Ammon's horn (tissue), 1 donor: ENCODE measurements around the gene THOC6.
"Not testable (repeated sequence)": the region's sequence is repeated elsewhere in the genome, so short reads cannot be mapped to it uniquely, and the experiment has no call there.

ENCODE experiments used
- DNase-seq: peaks from one replicate; pipeline ENCODE4 v3.0.0-alpha.2; 2016; ENCODE audit warnings: low spot score

THOC6 gene

GRCh38 chr16:3072148-3072547, 48.3 kb downstream of the THOC6 start:
- DNase-seq, result not testable (repeated sequence)

GRCh38 chr16:3072576-3073263, 48.9 kb downstream of the THOC6 start:
- not testable (repeated sequence) for DNase-seq

- DNase-seq, result no peak
Measured at GRCh38 chr16:3073448-3073847, 49.6 kb downstream of the THOC6 start.

- no peak for DNase-seq
Measured at GRCh38 chr16:3074860-3075522, 51.2 kb downstream of the THOC6 start.

- no peak for DNase-seq
Measured at GRCh38 chr16:3075523-3075915, 51.7 kb downstream of the THOC6 start.

GRCh38 chr16:3075946-3076345, 52.1 kb downstream of the THOC6 start:
- DNase-seq, result not testable (repeated sequence)

GRCh38 chr16:3076577-3076976, 52.7 kb downstream of the THOC6 start:
- no peak for DNase-seq
